Heart left ventricle (tissue), 13 donors: ENCODE measurements around the gene MTMR4.

Experiments used
- CTCF ChIP-seq, 12 donors: fragments of 200-600 bp; sonication (generic) in 4 of 12; IDR thresholded peaks; one replicate each; pipeline versions ENCODE4 v1.5.0 to v1.8.0; 2018 to 2022; ENCODE audit warnings: antibody characterized with exemption in 12 of 12, mild to moderate bottlenecking in 5 of 12
- POLR2A ChIP-seq, 2 donors: fragments of 450-650 bp; IDR thresholded peaks; one replicate each; pipeline ENCODE4 v1.6.1; 2017; ENCODE audit warnings: antibody characterized with exemption in 2 of 2, mild to moderate bottlenecking in 2 of 2, moderate library complexity in 2 of 2
- donor health status: ischemic (EF 13 %, LVEDD 7.1; RV severe dilation, severe dysfunction).
- donor health status: DM: no; HTN: yes; CAD: no.
- donor health status: DM: no; HTN: no; CAD: no.
- donor health status: ischemic (EF 25% LVEDD 6.9; RV normal size, moderate dysfunction).
- donor health status: ischemic (EF 25% LVEDD 5.7; RV mildly dilated, moderate dysfunction).
- donor health status: ischemic (EF 35%, LVEDD 5.7; RV mildly dilated, moderate dysfunction).
- donor health status: nonischemic (EF 11% LVEDD 7.7; RV severe dilation, severe dysfunction).
- donor health status: DM: yes; HTN: yes; CAD: no.
- donor health status: PGD.
- donor health status: ischemic (EF 29% LVEDD 5.4; RV normal size, mild dysfunction).
- donor health status: nonischemic (EF 23%, LVEDD 6.1; RV moderate dilation, normal function).

- no peak for TF ChIP-seq POLR2A (IDR thresholded peaks at IDR 0.05)
- TF ChIP-seq CTCF (IDR thresholded peaks at IDR 0.05) = no peak
Measured at GRCh38 chr17:58476812-58477211, 37.6 kb downstream of the MTMR4 start.
